ENCODE data around the gene RPL29. TPM values are rescaled to one million over a fixed set of nuclear protein-coding genes. Genes with fewer than 3 reads are reported as not detected.
A peak's percentile ranks its signal among the peaks of the same experiment; 100 is the strongest.

The RPL29 gene
- total RNA-seq, 1 donor from 2014 or later, result 1,224 TPM

DNA sequence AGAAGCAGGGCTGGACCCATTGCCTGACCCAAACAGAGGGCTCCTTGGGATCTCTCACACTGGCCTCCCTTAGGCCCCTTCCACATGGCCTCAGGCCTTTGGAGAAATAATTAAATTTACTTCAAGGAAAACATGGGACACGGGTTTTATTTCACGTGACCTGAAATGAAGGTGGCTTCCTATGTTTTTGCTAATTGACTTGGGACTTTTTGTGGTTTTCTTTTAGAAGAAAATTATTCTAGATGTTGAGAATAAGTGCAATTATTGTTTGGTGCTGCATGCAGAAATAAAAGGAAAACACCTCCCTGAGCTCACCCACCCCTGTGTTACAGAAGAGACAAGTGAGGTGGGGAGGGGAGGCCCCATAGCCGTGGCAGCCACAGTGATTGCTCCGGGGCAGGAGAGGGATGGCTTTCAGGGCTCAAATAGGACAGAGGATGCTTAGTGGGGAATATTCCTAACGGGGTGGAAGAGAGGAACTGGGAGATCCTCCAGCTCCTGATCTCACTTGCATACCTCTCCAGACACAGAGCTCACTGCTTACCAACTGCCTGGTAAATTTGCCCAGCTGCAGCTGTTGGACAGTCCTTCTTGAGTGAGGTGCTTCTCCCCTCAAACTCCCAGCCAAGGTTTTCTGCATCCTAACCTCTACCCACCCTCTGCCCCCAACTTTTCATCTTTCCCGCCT is 29.2 kb upstream of the RPL29 start:
- no peak for DNase-seq (ENCODE audit: low spot score in 2 of 2)
- intact Hi-C loops (cut with DNase I), result no loop called here
- Histone ChIP-seq H3K27ac (peak overlapping the region; percentile 91 to 96), H3K4me1 (peaks cover 27 to 54% of the 10 kb centered on the region in 2 donors), H3K27me3 (no peaks in the 10 kb centered on the region), H3K4me3 (no peak overlapping the region), H3K36me3 (no peaks in the 10 kb centered on the region), H3K9me3 (no peaks in the 10 kb centered on the region)
- TF ChIP-seq, protein P1, sequence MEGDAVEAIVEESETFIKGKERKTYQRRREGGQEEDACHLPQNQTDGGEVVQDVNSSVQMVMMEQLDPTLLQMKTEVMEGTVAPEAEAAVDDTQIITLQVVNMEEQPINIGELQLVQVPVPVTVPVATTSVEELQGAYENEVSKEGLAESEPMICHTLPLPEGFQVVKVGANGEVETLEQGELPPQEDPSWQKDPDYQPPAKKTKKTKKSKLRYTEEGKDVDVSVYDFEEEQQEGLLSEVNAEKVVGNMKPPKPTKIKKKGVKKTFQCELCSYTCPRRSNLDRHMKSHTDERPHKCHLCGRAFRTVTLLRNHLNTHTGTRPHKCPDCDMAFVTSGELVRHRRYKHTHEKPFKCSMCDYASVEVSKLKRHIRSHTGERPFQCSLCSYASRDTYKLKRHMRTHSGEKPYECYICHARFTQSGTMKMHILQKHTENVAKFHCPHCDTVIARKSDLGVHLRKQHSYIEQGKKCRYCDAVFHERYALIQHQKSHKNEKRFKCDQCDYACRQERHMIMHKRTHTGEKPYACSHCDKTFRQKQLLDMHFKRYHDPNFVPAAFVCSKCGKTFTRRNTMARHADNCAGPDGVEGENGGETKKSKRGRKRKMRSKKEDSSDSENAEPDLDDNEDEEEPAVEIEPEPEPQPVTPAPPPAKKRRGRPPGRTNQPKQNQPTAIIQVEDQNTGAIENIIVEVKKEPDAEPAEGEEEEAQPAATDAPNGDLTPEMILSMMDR (IDR thresholded peaks at IDR 0.05), result no peak

- Histone ChIP-seq H3K27me3 (no peaks in the 10 kb centered on the region), H3K36me3 (no peaks in the 10 kb centered on the region), H3K9me3 (no peaks in the 10 kb centered on the region), H3K4me1 (peaks cover 33 to 60% of the 10 kb centered on the region in 2 donors), H3K27ac (peak overlapping the region; percentile 91 to 96), H3K4me3 (no peak overlapping the region)
- intact Hi-C loops (cut with DNase I), result loop anchor here (2.0 kb wide), 1 partner anchor 23 kb away; no protein-coding TSS in a partner anchor
- TF ChIP-seq, protein P1 (IDR thresholded peaks at IDR 0.05), result no peak
- no peak for DNase-seq (ENCODE audit: low spot score in 2 of 2)
Measured at GRCh38 chr3:52023860-52024764, 28.4 kb upstream of the RPL29 start.

GRCh38 chr3:52023101-52023770 is 27.5 kb upstream of the RPL29 start:
- no peaks in the 10 kb centered on the region for H3K27me3 ChIP-seq
- intact Hi-C loops (cut with DNase I), result loop anchor here (2.0 kb wide), 1 partner anchor 24 kb away; no protein-coding TSS in a partner anchor
- TF ChIP-seq, protein P1 (IDR thresholded peaks at IDR 0.05), result no peak
- H3K36me3 ChIP-seq, result no peaks in the 10 kb centered on the region
- peak overlapping the region; percentile 91 to 96 for H3K27ac ChIP-seq
- no peak for DNase-seq (ENCODE audit: low spot score in 2 of 2)
- peak overlapping the region in 1 of 2 donors; percentile 40 for H3K4me3 ChIP-seq
- no peaks in the 10 kb centered on the region for H3K9me3 ChIP-seq
- H3K4me1 ChIP-seq, result peaks cover 34 to 69% of the 10 kb centered on the region in 2 donors

DNA sequence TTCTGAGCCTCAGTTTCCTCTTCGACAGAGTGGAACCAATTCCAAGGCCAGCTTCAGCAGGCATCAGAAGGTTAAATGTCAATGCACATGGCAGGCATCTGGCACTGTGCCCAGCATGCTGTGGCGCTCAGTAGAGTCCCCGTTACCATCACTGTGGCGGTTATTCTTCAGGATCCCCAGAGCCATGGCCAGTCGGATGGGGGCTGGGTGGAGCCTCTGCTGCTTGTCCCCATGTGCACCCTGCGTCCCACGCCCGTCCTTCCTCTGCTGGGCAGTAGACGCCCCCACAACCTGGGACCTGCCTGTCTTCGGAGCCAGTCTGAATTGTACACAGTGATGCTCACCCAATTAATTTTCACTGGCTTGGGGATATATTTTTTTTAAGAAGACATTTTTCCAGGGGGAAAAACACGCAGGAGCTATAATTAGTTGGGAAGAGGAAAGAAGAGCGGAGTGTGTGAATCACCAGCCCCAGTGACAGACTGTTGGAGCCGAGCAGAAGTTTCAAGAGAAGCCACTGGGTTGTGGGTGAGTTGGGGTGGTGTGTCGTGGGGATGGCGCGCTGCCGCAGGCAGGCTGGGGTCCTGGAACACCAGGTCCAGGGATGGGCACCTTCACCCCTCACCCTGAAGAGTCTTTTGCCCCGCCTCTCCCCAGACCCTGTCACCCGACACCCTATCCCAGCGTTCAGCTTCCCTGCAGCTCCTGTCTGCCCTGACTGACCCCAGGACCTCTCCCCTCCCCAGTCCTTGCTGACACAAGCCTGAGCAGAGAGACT is 26.8 kb upstream of the RPL29 start:
- Histone ChIP-seq H3K27me3 (no peaks in the 10 kb centered on the region), H3K4me3 (peak overlapping the region in 1 of 2 donors; percentile 40), H3K9me3 (no peaks in the 10 kb centered on the region), H3K4me1 (peaks cover 34 to 76% of the 10 kb centered on the region in 2 donors), H3K27ac (peak overlapping the region; percentile 91 to 96), H3K36me3 (no peaks in the 10 kb centered on the region)
- peak in 1 of 2 donors; percentile 85 for DNase-seq (ENCODE audit: low spot score in 2 of 2)
- intact Hi-C loops (cut with DNase I), result loop anchor here (2.0 kb wide), 1 partner anchor 24 kb away; no protein-coding TSS in a partner anchor
- TF ChIP-seq, protein P1 (IDR thresholded peaks at IDR 0.05), result no peak
